MG63 (cell line): ENCODE measurements around the gene MAP6. TPM values are rescaled to one million over a fixed set of nuclear protein-coding genes. Genes with fewer than 3 reads are reported as not detected.
"Not testable (repeated sequence)": the region's sequence is repeated elsewhere in the genome, so short reads cannot be mapped to it uniquely, and the experiment has no call there.

ENCODE experiments used
- DNase-seq: peaks from one replicate; pipeline ENCODE4 v3.0.0-alpha.2; 2020
- H3K27me3 ChIP-seq: fragments of 250-450 bp; sonication (Bioruptor Pico); 2 replicates; pipeline ENCODE4 v1.5.1; 2020; ENCODE audit warnings: mild to moderate bottlenecking, moderate library complexity
- H3K36me3 ChIP-seq: fragments of 250-450 bp; sonication (Bioruptor Pico); 2 replicates; pipeline ENCODE4 v1.5.1; 2020; ENCODE audit warnings: mild to moderate bottlenecking, moderate library complexity
- H3K4me3 ChIP-seq: fragments of 250-450 bp; sonication (Bioruptor Pico); 2 replicates; pipeline ENCODE4 v1.5.1; 2020; ENCODE audit warnings: mild to moderate bottlenecking, moderate library complexity
- H3K9me3 ChIP-seq: fragments of 250-450 bp; sonication (Bioruptor Pico); 2 replicates; pipeline ENCODE4 v1.5.1; 2020; ENCODE audit warnings: mild to moderate bottlenecking, moderate library complexity
- total RNA-seq: library from RNA; depleted of rRNA; stranded (reverse); fragments of >200 nt; shearing (Covaris generic); gene quantifications from 2 replicates; pipeline ENCODE4 v1.2.3, GENCODE V29; 2014; ENCODE audit warnings: low replicate concordance

Gene MAP6
- total RNA-seq, 1 experiment from 2014 or later, result not detected

DNA sequence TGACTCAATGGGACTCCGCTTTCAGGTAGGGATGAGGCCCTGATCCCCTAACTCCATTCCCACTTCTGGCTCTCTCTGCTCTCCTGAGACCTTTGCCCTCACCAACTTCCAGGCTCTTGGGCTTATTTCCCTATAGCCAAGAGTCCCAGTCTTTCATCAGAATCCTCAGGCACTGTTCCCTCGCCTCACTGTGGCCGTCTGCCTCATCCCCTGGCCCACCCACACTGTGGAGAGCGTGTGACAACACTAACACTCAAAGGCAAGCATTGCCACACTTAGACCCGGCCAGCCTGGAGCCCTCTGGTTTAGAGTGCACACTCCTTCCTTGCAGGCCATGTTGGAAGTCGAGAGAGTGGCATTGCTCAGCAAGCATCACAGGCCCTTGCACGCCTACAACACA, 79.8 kb downstream of the MAP6 start:
- H3K9me3 ChIP-seq, result no peaks in the 10 kb centered on the region
- no peaks in the 10 kb centered on the region for H3K27me3 ChIP-seq
- no peak overlapping the region for H3K4me3 ChIP-seq
- no peaks in the 10 kb centered on the region for H3K36me3 ChIP-seq
- DNase-seq, result no peak

DNA sequence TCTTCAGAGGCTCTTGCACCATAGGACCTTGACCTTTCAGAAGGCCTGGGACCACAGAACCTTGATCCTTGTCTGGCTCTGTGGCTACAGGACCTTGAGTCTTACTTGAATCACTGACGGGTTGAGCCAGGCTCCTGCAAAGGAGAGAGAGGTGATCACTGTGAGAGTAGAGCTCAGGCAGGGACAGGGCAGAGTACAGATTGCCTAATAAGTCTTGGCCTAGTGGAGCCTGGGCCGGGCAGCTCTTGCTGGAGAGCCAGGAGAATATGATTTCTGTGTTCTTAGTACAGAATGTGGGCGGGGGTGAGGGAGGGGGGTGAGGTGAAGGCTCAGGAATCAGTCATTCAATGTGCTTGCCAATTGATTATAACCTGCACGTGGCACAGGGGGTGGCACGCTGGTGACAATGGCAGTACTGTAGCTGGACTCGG, 80.8 kb downstream of the MAP6 start:
- Histone ChIP-seq H3K36me3 (no peaks in the 10 kb centered on the region), H3K4me3 (no peak overlapping the region), H3K27me3 (no peaks in the 10 kb centered on the region), H3K9me3 (no peaks in the 10 kb centered on the region)
- no peak for DNase-seq

DNA sequence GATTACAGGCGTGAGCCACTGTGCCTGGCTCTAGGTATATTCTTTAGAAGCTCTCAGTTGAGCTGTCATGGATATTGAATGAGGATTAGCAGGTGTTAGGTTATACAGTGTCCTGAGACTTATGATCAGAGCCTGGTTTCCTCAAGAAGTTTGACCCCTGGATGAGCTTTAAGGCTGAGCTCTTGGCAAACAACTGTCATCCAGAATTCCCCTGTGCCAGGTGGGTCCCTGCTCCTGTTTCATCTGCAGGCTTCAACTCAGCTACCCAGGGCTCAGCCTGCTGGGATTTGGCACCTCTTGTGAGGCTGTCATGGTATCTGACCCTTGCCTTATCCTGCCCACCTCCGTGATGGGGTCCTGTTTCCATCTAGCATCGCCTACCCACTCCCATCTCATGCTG, 82.4 kb downstream of the MAP6 start:
- H3K27me3 ChIP-seq, result no peaks in the 10 kb centered on the region
- no peak for DNase-seq
- no peak overlapping the region for H3K4me3 ChIP-seq
- no peaks in the 10 kb centered on the region for H3K36me3 ChIP-seq
- H3K9me3 ChIP-seq, result no peaks in the 10 kb centered on the region

DNA sequence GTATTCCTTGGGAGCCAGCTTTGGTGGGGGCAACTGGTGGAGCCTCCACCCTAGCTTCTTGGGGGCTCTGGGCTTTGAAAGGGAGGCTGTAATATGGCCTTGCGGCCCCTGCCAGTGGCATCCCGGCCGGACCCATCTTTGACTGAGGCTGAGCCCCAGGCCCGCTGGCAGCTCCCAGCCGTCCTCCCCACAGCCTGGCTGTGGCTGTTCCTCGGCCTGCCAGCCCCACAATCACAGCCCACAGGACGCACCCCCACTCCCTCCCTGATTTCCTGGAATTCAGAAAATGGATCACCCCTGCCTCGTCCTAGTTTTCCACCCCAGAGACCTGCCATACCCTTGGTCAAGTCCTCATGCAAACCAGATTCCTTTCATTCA, 83.6 kb downstream of the MAP6 start:
- DNase-seq, result no peak
- Histone ChIP-seq H3K36me3 (no peaks in the 10 kb centered on the region), H3K9me3 (no peaks in the 10 kb centered on the region), H3K4me3 (no peak overlapping the region), H3K27me3 (no peaks in the 10 kb centered on the region)

DNA sequence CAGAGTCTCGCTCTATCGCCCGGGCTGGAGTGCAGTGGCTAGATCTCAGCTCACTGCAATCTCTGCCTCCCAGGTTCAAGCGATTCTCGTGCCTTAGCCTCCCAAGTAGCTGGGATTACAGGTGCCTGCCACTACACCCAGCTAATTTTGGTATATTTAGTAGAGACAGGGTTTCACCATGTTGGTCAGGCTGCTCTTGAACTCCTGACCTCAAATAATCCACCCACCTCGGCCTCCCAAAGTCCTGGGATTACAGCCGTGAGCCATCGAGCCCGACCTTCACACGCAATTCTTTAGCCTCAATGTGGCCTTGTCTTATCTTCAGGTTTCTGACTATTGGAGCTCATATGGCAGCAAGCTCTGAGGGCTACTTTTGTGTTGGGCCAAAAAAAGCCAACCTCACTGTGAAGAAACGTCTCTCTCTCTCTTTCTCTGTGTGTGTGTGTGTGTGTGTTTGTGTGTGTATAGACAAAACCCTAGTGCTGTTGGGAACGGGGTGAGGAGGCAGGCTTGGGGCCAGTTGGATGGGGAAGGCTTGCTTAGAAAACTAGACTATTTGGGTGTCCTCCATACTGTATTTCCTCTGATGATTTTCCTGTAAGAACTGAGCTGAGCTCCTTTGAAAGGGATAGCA, 84.1 kb downstream of the MAP6 start:
- H3K9me3 ChIP-seq, H3K27me3 ChIP-seq, H3K36me3 ChIP-seq, H3K4me3 ChIP-seq, DNase-seq: not testable (repeated sequence)

DNA sequence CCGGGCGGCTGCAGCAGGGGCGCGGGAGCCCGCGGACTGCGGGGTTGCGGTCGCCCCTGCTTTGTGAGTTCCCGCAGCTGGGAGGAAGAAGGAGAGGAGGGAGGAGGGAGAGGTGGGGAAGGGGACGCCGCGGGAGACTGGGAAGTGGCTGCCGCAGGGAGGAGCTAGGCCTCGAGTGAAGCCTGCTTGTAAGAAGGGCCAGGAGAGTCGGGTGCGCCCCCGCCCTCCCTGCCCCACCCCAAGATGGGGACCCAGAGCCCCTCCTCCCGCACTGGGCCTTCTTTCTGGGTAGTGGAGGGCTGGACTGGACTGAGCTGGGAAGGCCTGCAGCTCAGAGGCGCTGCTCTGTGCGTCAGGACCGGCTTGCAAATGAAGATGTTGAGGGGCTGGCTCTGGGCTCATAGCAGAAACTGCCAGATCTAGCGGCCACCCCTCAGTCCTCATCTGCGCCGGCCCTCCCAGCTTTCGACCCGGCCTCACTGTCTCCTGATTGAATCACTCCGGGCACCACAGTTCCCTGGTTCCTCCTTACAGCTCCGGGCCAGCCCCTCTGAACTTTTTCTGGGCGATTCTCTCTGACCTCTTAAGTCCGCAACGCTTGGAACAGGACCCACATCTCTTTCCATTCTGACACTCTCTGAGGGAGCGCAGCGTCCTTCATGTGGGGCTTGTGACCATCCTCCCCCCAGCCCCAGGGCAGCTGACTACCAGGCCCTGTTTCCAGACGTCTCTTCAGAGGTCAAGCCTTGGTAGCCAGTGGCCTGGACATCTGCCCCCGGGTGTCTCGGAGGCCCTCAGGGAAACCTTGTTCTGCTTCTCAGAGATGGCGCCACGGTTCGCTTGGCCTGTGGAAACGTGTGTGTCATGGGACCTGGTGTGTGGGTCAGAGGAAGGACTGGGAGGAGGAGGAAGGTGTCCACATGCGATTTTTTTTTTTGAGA, 84.8 kb downstream of the MAP6 start:
- Histone ChIP-seq H3K4me3 (peak overlapping the region; percentile 82), H3K36me3 (no peaks in the 10 kb centered on the region), H3K27me3 (no peaks in the 10 kb centered on the region), H3K9me3 (no peaks in the 10 kb centered on the region)
- DNase-seq, result peak; percentile 64

DNA sequence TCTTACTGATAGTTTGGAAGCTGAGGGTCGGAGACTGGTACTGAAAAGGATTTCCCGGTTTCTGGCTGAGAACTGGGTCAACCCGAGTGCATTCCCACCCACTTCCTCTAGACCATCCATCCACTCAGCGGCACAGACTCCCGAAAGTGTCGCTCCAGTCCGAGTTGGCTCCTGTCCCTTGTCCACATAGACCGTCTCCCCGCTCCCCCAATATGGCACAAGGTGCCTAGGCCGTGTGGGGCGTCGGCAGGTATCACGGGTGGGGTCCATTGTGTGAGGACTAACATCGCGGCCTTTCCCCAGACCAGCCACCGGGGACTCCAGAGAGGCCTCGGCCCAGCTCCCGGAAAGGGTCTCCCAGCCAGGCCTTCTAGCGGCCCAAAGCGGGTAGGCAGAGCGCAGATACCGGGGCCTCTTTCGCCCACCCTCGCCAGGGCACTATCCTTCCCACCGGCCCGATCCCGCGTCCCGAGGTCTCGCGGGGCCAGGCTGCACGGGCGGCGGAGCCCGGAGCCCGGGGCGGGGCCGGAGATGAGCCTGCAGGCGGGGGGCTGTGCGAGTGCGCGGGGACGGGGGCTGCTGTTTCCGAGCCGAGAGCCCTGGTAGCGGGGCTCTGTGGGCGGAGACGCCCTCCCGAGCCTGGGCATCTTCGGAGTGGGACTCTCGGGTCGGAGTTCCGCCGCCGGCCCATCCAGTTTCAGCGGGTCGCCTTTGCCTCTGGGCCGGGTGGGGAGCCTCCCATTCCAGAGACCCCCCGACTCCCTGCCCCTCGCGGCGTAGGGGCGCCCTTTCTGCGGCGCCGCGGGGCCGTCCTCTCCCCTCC, 85.7 kb downstream of the MAP6 start:
- DNase-seq, result peak; percentile 84
- Histone ChIP-seq H3K27me3 (no peaks in the 10 kb centered on the region), H3K36me3 (no peaks in the 10 kb centered on the region), H3K9me3 (no peaks in the 10 kb centered on the region), H3K4me3 (peak overlapping the region; percentile 82)

DNA sequence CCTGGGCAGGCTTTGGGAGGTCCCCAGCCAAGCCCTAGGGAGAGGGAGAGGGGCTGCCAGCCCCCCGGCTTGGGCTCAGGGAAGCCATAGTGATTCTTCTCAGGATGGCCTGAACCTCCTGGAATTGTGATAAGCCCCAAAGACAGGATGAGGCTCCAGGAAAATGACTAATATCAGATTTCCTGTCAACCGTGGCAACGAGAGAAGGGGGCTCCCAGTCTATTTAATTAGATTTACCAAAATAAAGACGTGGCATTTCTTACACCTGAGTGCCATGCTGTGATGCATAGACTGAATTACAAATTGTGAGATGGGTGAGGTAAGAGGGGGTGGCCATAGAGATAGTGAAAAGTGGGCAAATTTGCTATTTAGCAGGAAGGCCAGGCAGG, 86.3 kb downstream of the MAP6 start:
- H3K27me3 ChIP-seq, result no peaks in the 10 kb centered on the region
- no peak for DNase-seq
- no peaks in the 10 kb centered on the region for H3K9me3 ChIP-seq
- H3K36me3 ChIP-seq, result peaks cover under 1% of the 10 kb centered on the region
- H3K4me3 ChIP-seq, result peak overlapping the region; percentile 82

DNA sequence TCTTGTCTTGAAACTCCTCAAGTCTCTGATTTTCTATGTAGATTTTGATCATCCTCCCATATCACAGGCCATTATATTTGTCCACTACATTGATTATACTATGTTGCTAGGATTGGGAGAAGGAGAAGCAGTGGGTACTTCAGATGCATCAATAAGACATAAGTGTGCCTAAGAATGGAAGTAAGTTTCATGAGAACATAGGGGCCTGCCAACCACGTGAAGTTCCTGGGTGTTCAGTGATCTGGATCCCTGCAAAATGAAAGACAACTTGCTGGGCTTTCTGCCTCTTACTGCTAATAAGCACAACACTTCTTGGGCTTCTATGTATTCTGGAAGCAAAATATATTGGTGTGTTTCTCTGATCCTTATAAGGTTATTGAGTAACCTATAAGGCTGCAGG, 89.0 kb downstream of the MAP6 start:
- no peaks in the 10 kb centered on the region for H3K9me3 ChIP-seq
- H3K4me3 ChIP-seq, result no peak overlapping the region
- DNase-seq, result no peak
- H3K27me3 ChIP-seq, result no peaks in the 10 kb centered on the region
- peaks cover 3% of the 10 kb centered on the region for H3K36me3 ChIP-seq

DNA sequence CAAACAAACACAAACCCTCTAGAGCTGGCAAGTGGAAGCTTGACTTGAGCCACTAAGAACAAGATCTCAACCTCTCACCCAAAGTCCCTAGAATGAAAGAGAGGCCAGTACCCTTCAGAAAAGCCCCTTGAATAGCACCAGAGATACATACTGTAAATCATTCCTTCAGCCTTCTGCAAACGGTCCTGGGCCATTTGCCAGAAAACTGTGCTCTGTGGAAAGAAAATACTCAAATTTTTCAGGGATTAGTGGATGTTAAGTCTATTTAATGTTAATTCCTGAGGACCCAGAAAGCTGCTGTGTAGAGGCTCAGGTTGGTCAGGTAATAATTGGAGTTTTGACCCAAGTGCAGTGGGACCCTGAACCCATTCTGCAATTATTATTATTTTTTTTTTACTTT, 89.9 kb downstream of the MAP6 start:
- Histone ChIP-seq H3K27me3 (no peaks in the 10 kb centered on the region), H3K36me3 (peaks cover 8% of the 10 kb centered on the region), H3K9me3 (no peaks in the 10 kb centered on the region), H3K4me3 (no peak overlapping the region)
- no peak for DNase-seq

DNA sequence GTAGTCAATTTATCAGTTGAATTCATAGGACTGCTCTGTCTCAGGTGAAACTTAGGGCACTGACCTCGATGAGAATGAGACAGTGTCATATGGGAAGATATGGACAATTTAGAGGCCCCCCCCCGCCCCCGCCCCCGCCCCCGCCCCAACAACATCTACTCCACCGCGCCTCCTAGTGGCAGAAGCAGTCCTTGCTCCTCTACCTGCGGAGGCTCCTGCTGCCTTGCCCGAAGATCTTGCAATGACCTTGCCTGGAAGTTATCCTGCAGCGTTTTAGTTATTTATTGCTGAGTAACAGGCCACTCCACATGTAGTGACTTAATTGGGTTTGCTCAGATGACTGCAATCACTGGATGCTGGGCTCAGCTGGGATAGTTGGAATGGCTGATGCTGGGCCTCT, 91.6 kb downstream of the MAP6 start:
- no peaks in the 10 kb centered on the region for H3K27me3 ChIP-seq
- peak; percentile 45 for DNase-seq
- H3K4me3 ChIP-seq, result no peak overlapping the region
- H3K9me3 ChIP-seq, result no peaks in the 10 kb centered on the region
- peaks cover 26% of the 10 kb centered on the region for H3K36me3 ChIP-seq

DNA sequence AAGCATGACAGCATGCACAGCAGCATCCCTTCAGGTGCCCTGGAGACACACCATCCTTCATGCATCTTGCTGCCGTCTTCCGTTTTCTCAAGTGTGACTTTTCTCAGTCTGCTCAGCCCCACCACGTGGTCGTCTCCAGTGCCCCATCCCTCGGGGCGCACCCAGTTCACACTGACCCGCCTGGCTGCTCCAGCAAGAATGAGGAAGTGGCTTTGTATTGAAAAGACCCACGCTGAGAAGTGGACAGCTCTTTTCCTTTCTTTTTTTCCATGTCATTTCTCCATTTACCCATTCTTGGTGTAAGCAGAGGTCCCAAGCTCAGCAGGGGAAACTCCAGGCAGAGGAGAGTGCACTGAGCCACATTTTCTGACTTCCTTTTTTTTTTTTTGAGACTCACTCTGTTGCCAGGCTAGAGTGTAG, 92.3 kb downstream of the MAP6 start:
- no peaks in the 10 kb centered on the region for H3K27me3 ChIP-seq
- DNase-seq, result peak; percentile 35
- H3K9me3 ChIP-seq, result no peaks in the 10 kb centered on the region
- H3K4me3 ChIP-seq, result no peak overlapping the region
- peaks cover 33% of the 10 kb centered on the region for H3K36me3 ChIP-seq

DNA sequence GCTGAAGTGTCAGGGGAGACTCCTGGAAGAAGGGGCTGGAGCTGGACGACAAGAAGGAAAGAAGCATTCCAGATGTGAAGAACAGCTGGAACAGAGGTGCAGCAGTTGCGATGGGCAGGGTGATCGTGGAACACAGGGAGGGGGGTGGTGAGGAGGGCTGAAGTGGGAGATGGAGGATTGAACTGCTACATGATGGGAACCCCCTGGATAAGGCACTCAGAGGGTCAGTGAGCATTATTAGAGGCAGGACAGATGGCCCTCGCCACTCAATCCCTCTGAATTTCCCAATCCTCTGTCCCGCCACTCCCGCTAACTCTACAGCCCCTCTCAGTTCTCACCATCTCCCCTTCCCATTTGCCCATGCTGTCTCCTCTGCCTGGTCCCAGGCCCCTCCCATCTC, 92.8 kb downstream of the MAP6 start:
- no peak overlapping the region for H3K4me3 ChIP-seq
- H3K36me3 ChIP-seq, result peaks cover 38% of the 10 kb centered on the region
- DNase-seq, result no peak
- H3K27me3 ChIP-seq, result no peaks in the 10 kb centered on the region
- H3K9me3 ChIP-seq, result no peaks in the 10 kb centered on the region

DNA sequence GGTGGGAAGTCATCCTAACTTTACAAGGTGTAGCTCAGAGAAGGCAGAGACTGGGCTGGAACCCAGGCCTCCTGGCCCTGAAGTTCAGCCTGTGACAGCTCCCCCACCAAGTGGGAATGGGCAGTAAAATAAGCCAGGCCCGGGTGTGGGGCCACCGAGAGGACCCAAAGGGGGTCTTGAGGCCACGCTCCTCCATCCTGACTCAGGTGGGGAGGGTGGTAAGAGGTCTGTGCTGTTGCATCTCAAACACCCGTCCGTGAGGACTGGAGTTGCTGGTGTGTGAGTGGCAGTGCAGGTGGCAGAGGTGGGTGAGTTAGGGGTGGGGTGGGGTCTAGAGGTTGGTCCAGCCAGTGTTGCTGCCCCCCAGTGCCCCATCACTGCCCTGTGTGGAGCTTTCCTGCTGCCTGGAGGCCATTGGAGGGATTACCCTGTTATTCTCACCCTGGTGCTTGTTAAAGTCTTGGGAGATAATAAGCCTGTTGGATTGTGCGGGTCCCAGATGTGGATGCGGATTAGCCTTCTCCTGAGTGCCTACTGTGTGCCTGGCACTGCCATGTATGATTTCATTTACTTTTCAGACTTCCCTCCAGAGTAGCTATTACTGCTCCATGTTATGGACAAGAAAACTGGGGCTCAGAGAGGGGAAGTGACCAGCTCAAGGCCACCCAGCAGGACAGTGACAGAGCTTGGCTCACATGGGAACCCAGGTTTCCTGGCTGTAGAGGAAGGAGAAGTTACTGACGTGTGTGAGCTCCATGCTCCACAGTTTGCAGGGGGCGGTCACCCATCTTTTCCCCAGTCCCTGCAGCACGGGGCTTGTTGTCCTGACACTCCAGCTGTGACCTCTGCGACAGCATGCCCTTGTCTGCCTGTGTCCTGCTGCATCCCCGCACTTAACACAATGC, 93.9 kb downstream of the MAP6 start:
- DNase-seq, result no peak
- Histone ChIP-seq H3K36me3 (peaks cover 48% of the 10 kb centered on the region), H3K27me3 (no peaks in the 10 kb centered on the region), H3K4me3 (no peak overlapping the region), H3K9me3 (no peaks in the 10 kb centered on the region)

DNA sequence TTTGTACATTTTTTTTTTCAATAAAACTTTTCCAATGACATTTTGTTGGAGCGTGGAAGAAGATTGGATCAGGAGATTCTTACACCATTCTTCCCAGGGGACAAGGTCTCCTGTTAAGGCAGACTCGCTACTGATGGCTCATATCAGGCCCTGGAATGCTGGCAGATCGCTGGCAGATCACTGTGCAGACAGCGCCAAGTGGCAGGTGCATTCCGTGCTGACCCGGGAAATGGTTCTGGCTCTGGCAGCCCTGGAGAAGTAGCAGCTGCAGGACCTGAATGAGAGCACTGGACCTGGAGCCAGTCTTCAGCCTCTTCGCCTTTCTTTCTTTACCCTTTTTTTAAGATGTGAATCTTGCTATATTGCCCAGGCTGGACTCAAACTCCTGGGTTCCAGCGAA, 96.1 kb downstream of the MAP6 start:
- Histone ChIP-seq H3K27me3 (no peaks in the 10 kb centered on the region), H3K9me3 (no peaks in the 10 kb centered on the region), H3K36me3 (peaks cover 70% of the 10 kb centered on the region), H3K4me3 (no peak overlapping the region)
- DNase-seq, result no peak

DNA sequence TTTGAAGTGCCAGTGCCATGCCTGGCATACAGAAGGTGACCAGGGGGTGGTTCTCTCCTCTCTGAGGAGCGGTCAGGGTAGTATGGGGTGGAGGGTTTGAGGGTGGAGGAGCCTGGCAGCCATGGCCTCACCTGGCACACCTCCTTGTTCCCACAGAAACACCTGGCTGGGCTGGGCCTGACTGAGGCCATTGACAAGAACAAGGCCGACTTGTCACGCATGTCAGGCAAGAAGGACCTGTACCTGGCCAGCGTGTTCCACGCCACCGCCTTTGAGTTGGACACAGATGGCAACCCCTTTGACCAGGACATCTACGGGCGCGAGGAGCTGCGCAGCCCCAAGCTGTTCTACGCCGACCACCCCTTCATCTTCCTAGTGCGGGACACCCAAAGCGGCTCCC, 97.2 kb downstream of the MAP6 start:
- H3K36me3 ChIP-seq, result peaks cover 79% of the 10 kb centered on the region
- no peaks in the 10 kb centered on the region for H3K9me3 ChIP-seq
- H3K27me3 ChIP-seq, result no peaks in the 10 kb centered on the region
- no peak overlapping the region for H3K4me3 ChIP-seq
- DNase-seq, result no peak
